ENCODE results near the gene CCDC17. TPM values are rescaled to one million over a fixed set of nuclear protein-coding genes. Genes with fewer than 3 reads are reported as not detected.

CCDC17 gene
- total RNA-seq, 1 donor from 2014 or later, result 5.0 TPM

GRCh38 chr1:45640293-45640692 lies 16.4 kb upstream of the CCDC17 start:
- intact Hi-C loops (cut with DNase I), result no loop called here
- H3K27me3 ChIP-seq, result no peaks in the 10 kb centered on the region
- ATAC-seq, result no peak

GRCh38 chr1:45635211-45635610 lies 11.4 kb upstream of the CCDC17 start:
- intact Hi-C loops (cut with DNase I), result no loop called here
- TF ChIP-seq CTCF (IDR thresholded peaks at IDR 0.05), result no peak
- no peaks in the 10 kb centered on the region for H3K9me3 ChIP-seq
- ATAC-seq (no peak), DNase-seq (no peak)
- H3K27me3 ChIP-seq, result no peaks in the 10 kb centered on the region
- H3K4me3 ChIP-seq, result no peak overlapping the region
- peaks cover 97% of the 10 kb centered on the region for H3K36me3 ChIP-seq
- no peaks in the 10 kb centered on the region for H3K4me1 ChIP-seq
- H3K27ac ChIP-seq, result no peak overlapping the region

More at GRCh38 chr1:45640293-45640692, 16.4 kb upstream of the CCDC17 start:
- Histone ChIP-seq H3K4me1 (peaks cover 9% of the 10 kb centered on the region), H3K9me3 (no peaks in the 10 kb centered on the region), H3K36me3 (peaks cover 73% of the 10 kb centered on the region), H3K27ac (no peak overlapping the region), H3K4me3 (no peak overlapping the region)
- no peak for TF ChIP-seq CTCF (IDR thresholded peaks at IDR 0.05)
- no peak for DNase-seq

- no peak for TF ChIP-seq CTCF (IDR thresholded peaks at IDR 0.05)
- DNase-seq, result no peak
- Histone ChIP-seq H3K4me3 (no peak overlapping the region), H3K27me3 (no peaks in the 10 kb centered on the region), H3K4me1 (no peaks in the 10 kb centered on the region), H3K27ac (no peak overlapping the region), H3K9me3 (no peaks in the 10 kb centered on the region), H3K36me3 (peaks cover 95% of the 10 kb centered on the region)
- intact Hi-C loops (cut with DNase I), result no loop called here
- no peak for ATAC-seq
Observed at GRCh38 chr1:45630429-45630828, 6.6 kb upstream of the CCDC17 start.

- no peaks in the 10 kb centered on the region for H3K4me1 ChIP-seq
- H3K4me3 ChIP-seq, result no peak overlapping the region
- intact Hi-C loops (cut with DNase I), result no loop called here
- no peaks in the 10 kb centered on the region for H3K9me3 ChIP-seq
- H3K36me3 ChIP-seq, result peaks cover 84% of the 10 kb centered on the region
- DNase-seq, result no peak
- H3K27me3 ChIP-seq, result no peaks in the 10 kb centered on the region
- ATAC-seq, result no peak
- TF ChIP-seq CTCF (IDR thresholded peaks at IDR 0.05), result no peak
- no peak overlapping the region for H3K27ac ChIP-seq
Observed at GRCh38 chr1:45629035-45629434, 5.2 kb upstream of the CCDC17 start.

GRCh38 chr1:45622524-45623394 lies 1.1 kb downstream of the CCDC17 start:
- DNase-seq (no peak), ATAC-seq (peak; percentile 7)
- Histone ChIP-seq H3K36me3 (peaks cover 40% of the 10 kb centered on the region), H3K9me3 (no peaks in the 10 kb centered on the region), H3K4me1 (no peaks in the 10 kb centered on the region), H3K4me3 (peak overlapping the region; percentile 19), H3K27me3 (no peaks in the 10 kb centered on the region), H3K27ac (no peak overlapping the region)
- no peak for TF ChIP-seq CTCF (IDR thresholded peaks at IDR 0.05)
- intact Hi-C loops (cut with DNase I), result no loop called here

All from upper lobe of right lung (tissue), 1 donor.